ENCODE results near the gene GRIN2C.

Gene GRIN2C

GRCh38 chr17:74842599-74843351 is 16.9 kb downstream of the GRIN2C start:
- DNase-seq, result peak; percentile 30 to 38

GRCh38 chr17:74842146-74842598 is 17.5 kb downstream of the GRIN2C start:
- no peak for DNase-seq

GRCh38 chr17:74840989-74841666 is 18.6 kb downstream of the GRIN2C start:
- no peak for DNase-seq

- DNase-seq, result peak; percentile 5 to 13
These were observed 19.5 kb downstream of the GRIN2C start for GRCh38 chr17:74839990-74840852.

GRCh38 chr17:74838274-74838673 is 21.4 kb downstream of the GRIN2C start:
- no peak for DNase-seq

GRCh38 chr17:74836691-74837467 is 22.8 kb downstream of the GRIN2C start:
- no peak for DNase-seq

- DNase-seq, result no peak
These were observed 23.5 kb downstream of the GRIN2C start for GRCh38 chr17:74836191-74836590.

GRCh38 chr17:74833501-74834377 is 25.9 kb downstream of the GRIN2C start:
- DNase-seq, result no peak

GRCh38 chr17:74832421-74832820 is 27.3 kb downstream of the GRIN2C start:
- no peak for DNase-seq

- no peak for DNase-seq
These were observed 28.1 kb downstream of the GRIN2C start for GRCh38 chr17:74831444-74832146.

GRCh38 chr17:74830861-74831260 is 28.8 kb downstream of the GRIN2C start:
- DNase-seq, result no peak

- DNase-seq, result no peak
These were observed 31.9 kb downstream of the GRIN2C start for GRCh38 chr17:74827800-74828199.

- DNase-seq, result no peak
These were observed 33.5 kb downstream of the GRIN2C start for GRCh38 chr17:74825952-74826719.

GRCh38 chr17:74824961-74825627 is 34.6 kb downstream of the GRIN2C start:
- DNase-seq, result no peak

- no peak for DNase-seq
These were observed 36.7 kb downstream of the GRIN2C start for GRCh38 chr17:74822939-74823367.

GRCh38 chr17:74822335-74822938 is 37.2 kb downstream of the GRIN2C start:
- DNase-seq, result no peak

GRCh38 chr17:74821655-74822334 is 37.9 kb downstream of the GRIN2C start:
- no peak for DNase-seq

GRCh38 chr17:74819801-74820436 is 39.8 kb downstream of the GRIN2C start:
- no peak for DNase-seq

All from activated CD4-positive, alpha-beta T cell treated with anti-CD3 and anti-CD28 coated beads, Interleukin-2, amount 50 U/mL, for 48 hours (primary cell).